Keratinocyte (primary cell): ENCODE results near the gene VAMP2. TPM values are rescaled to one million over a fixed set of nuclear protein-coding genes. Genes with fewer than 3 reads are reported as not detected.

ENCODE experiments used
- DNase-seq: peaks from one replicate; pipeline ENCODE4 v3.0.0-alpha.2; 2011; ENCODE audit warnings: low read depth, missing footprints, low spot score
- FAIRE-seq: peaks from 2 replicates; lab custom pipeline; 2011; peaks lifted over from hg19 to GRCh38; lab: Jason Lieb, UNC
- H2AFZ ChIP-seq: 2 replicates; pipeline ENCODE4 v1.6.0; 2012; ENCODE audit warnings: low read length, control low read depth, inconsistent platforms; ENCODE audit not compliant: control insufficient read depth
- H3K27ac ChIP-seq: 2 replicates; pipeline ENCODE4 v1.5.1; 2011; ENCODE audit warnings: low read length; ENCODE audit not compliant: control insufficient read depth, insufficient read depth
- H3K27me3 ChIP-seq: 3 replicates; pipeline ENCODE4 v1.6.0; 2011; ENCODE audit warnings: low read length; ENCODE audit not compliant: control insufficient read depth, insufficient read depth; ENCODE audit errors: extremely low read depth
- H3K36me3 ChIP-seq, 2 experiments: 2 replicates in 1 of 2; 3 replicates in 1 of 2; pipeline ENCODE4 v1.5.1; 2011; ENCODE audit warnings: low read length in 2 of 2, mild to moderate bottlenecking in 1 of 2; ENCODE audit not compliant: control insufficient read depth in 2 of 2, insufficient read depth in 2 of 2; ENCODE audit errors: extremely low read depth in 1 of 2
- H3K4me1 ChIP-seq: 3 replicates; pipeline ENCODE4 v1.5.1; 2011; ENCODE audit warnings: low read length; ENCODE audit not compliant: control insufficient read depth, insufficient read depth; ENCODE audit errors: extremely low read depth
- H3K4me2 ChIP-seq: 3 replicates; pipeline ENCODE4 v1.6.0; 2011; ENCODE audit warnings: low read depth, low read length; ENCODE audit not compliant: control insufficient read depth, insufficient read depth; ENCODE audit errors: extremely low read depth
- H3K4me3 ChIP-seq, 3 experiments: fragments of 200-600 bp in 1 of 3; sonication (generic) in 1 of 3; 2 replicates in 2 of 3; 3 replicates in 1 of 3; pipeline ENCODE4 v1.5.1; 2011 to 2016; ENCODE audit warnings: low read length in 3 of 3, mild to moderate bottlenecking in 3 of 3, control low read depth in 2 of 3, inconsistent platforms in 1 of 3, low read depth in 1 of 3, mixed read lengths in 1 of 3, mixed run types in 1 of 3, moderate library complexity in 1 of 3; ENCODE audit not compliant: control insufficient read depth in 2 of 3, insufficient read depth in 2 of 3; ENCODE audit errors: extremely low read depth in 1 of 3
- H3K79me2 ChIP-seq: 2 replicates; pipeline ENCODE4 v1.6.0; 2012; ENCODE audit warnings: low read length; ENCODE audit not compliant: control insufficient read depth, insufficient read depth
- H3K9ac ChIP-seq: 3 replicates; pipeline ENCODE4 v1.6.0; 2011; ENCODE audit warnings: low read length; ENCODE audit not compliant: control insufficient read depth, insufficient read depth; ENCODE audit errors: extremely low read depth
- H3K9me1 ChIP-seq: 3 replicates; pipeline ENCODE4 v1.6.0; 2011; ENCODE audit warnings: low read length; ENCODE audit not compliant: control insufficient read depth, insufficient read depth; ENCODE audit errors: extremely low read depth
- H3K9me3 ChIP-seq: 2 replicates; pipeline ENCODE4 v1.5.1; 2012; ENCODE audit warnings: low read depth, low read length; ENCODE audit not compliant: control insufficient read depth
- H4K20me1 ChIP-seq: 3 replicates; pipeline ENCODE4 v1.6.0; 2011; ENCODE audit warnings: low read length; ENCODE audit not compliant: control insufficient read depth, insufficient read depth; ENCODE audit errors: extremely low read depth
- CTCF ChIP-seq, 3 experiments: IDR thresholded peaks in 1 of 3; conservative IDR thresholded peaks in 1 of 3; optimal IDR thresholded peaks in 1 of 3; 2 replicates in 2 of 3; 3 replicates in 1 of 3; pipeline versions ENCODE3 to v1.5.1; 2011; ENCODE audit warnings: low read length in 3 of 3, mild to moderate bottlenecking in 3 of 3, moderate library complexity in 2 of 3, control low read depth in 1 of 3, inconsistent platforms in 1 of 3; ENCODE audit not compliant: insufficient read depth in 2 of 3; ENCODE audit errors: extremely low read depth in 1 of 3
- EZH2 ChIP-seq: IDR thresholded peaks from one replicate; pipeline ENCODE4 v1.6.1; 2012; ENCODE audit warnings: inconsistent platforms, mild to moderate bottlenecking, low read length, moderate library complexity
- dilution Hi-C: fragments of 300-500 bp; cut with MboI; formaldehyde crosslinking; loops from one replicate; pipeline ENCODE4 v1.7.0; 2020; ENCODE audit warnings: low sequenced_read_pairs; ENCODE audit not compliant: extremely low pct_ligation_motif_present
- polyA plus RNA-seq, 5 experiments: library from polyadenylated mRNA; depleted of rRNA in 3 of 5; stranded (reverse) in 3 of 5; stranded (forward) in 1 of 5; unstranded in 1 of 5; fragments of >200 nt; gene quantifications; 1 replicate in 1 of 5; 2 replicates in 3 of 5; 3 replicates in 1 of 5; pipeline versions ENCODE4 v1.2.1 to v1.2.3, GENCODE V29; 2011 to 2012; ENCODE audit warnings: missing spikeins in 2 of 5, low read depth in 1 of 5, low replicate concordance in 1 of 5

Gene VAMP2
- polyA plus RNA-seq, 1 donor (not counting 4 experiments of a cell fraction or from before 2014, with no cell fraction given) = 9.8 TPM

GRCh38 chr17:8145811-8146210 is 16.9 kb downstream of the VAMP2 start:
- Histone ChIP-seq H3K27me3 (no peaks in the 10 kb centered on the region), H3K9ac (no peak overlapping the region), H3K4me3 (no peak overlapping the region), H3K4me1 (peaks cover 2% of the 10 kb centered on the region), H3K9me1 (no peaks in the 10 kb centered on the region), H3K79me2 (peaks cover 14% of the 10 kb centered on the region), H3K4me2 (no peak overlapping the region), H2AFZ (no peak overlapping the region), H3K9me3 (no peaks in the 10 kb centered on the region), H4K20me1 (peaks cover 17% of the 10 kb centered on the region), H3K36me3 (peaks cover 73 to 79% of the 10 kb centered on the region in 2 experiments), H3K27ac (no peak overlapping the region)
- no peak for FAIRE-seq
- dilution Hi-C loops = no loop called here
- DNase-seq = no peak
- TF ChIP-seq EZH2 (no peak), CTCF (optimal IDR thresholded peaks at IDR 0.05 in 1 of 3, IDR thresholded peaks at IDR 0.05 in 1 of 3, conservative IDR thresholded peaks at IDR 0.05 in 1 of 3; ENCODE audit: extremely low read depth in 1 of 3, insufficient read depth in 2 of 3, low read length in 3 of 3) (no peak)

- DNase-seq = no peak
- Histone ChIP-seq H4K20me1 (peaks cover 7% of the 10 kb centered on the region), H3K9me3 (no peaks in the 10 kb centered on the region), H3K79me2 (peaks cover 2% of the 10 kb centered on the region), H3K27ac (no peak overlapping the region), H3K9ac (no peak overlapping the region), H3K9me1 (no peaks in the 10 kb centered on the region), H3K4me2 (no peak overlapping the region), H3K4me3 (no peak overlapping the region), H3K27me3 (no peaks in the 10 kb centered on the region), H2AFZ (no peak overlapping the region), H3K4me1 (peaks cover 1% of the 10 kb centered on the region), H3K36me3 (peaks cover 72 to 77% of the 10 kb centered on the region in 2 experiments)
- FAIRE-seq = no peak
- TF ChIP-seq EZH2 (no peak), CTCF (optimal IDR thresholded peaks at IDR 0.05 in 1 of 3, IDR thresholded peaks at IDR 0.05 in 1 of 3, conservative IDR thresholded peaks at IDR 0.05 in 1 of 3; ENCODE audit: extremely low read depth in 1 of 3, insufficient read depth in 2 of 3, low read length in 3 of 3) (no peak)
- dilution Hi-C loops = no loop called here
Measured at GRCh38 chr17:8144401-8145231, 18.1 kb downstream of the VAMP2 start.
